ENCODE results near the gene MYT1.
"Not testable (repeated sequence)": the region's sequence is repeated elsewhere in the genome, so short reads cannot be mapped to it uniquely, and the experiment has no call there.

MYT1 gene

GRCh38 chr20:64133951-64134407 is 30.3 kb upstream of the MYT1 start:
- H3K4me3 ChIP-seq (ENCODE audit: low read length): no peak overlapping the region
- TF ChIP-seq ZNF274 (IDR thresholded peaks at IDR 0.05; ENCODE audit: low read depth, low read length): no peak

GRCh38 chr20:64134744-64135143 is 29.5 kb upstream of the MYT1 start:
- not testable (repeated sequence) for H3K4me3 ChIP-seq (ENCODE audit: low read length)

- TF ChIP-seq ZNF274 (IDR thresholded peaks at IDR 0.05; ENCODE audit: low read depth, low read length): no peak
- H3K4me3 ChIP-seq (ENCODE audit: low read length): no peak overlapping the region
Measured at GRCh38 chr20:64136004-64136710, 28.1 kb upstream of the MYT1 start.

DNA sequence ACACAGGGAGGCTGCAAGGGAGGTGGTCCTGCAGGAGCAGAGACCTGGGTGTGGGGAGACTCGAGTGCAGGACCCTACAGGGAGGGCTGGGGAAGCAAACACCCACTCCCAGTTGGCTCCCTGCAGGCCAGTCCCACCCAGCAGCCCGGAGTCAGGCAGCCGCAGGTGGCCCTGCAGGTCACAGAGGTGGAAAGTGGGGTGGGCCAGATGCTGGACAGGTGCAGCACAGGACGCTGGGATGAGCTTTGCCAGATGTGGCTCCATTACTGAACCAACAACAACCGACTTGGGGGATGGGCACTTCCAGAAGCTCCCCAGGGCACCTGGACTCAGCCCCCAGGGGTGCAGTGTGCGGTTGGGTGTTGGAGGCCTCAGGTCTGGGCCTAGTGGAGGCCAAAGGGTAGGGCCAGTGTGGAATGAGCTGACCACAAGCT is 26.6 kb upstream of the MYT1 start:
- H3K4me3 ChIP-seq (ENCODE audit: low read length): no peak overlapping the region
- no peak for TF ChIP-seq ZNF274 (IDR thresholded peaks at IDR 0.05; ENCODE audit: low read depth, low read length)

- no peak overlapping the region for H3K4me3 ChIP-seq (ENCODE audit: low read length)
- no peak for TF ChIP-seq ZNF274 (IDR thresholded peaks at IDR 0.05; ENCODE audit: low read depth, low read length)
Measured at GRCh38 chr20:64138276-64138815, 25.9 kb upstream of the MYT1 start.

GRCh38 chr20:64139199-64140060 is 24.8 kb upstream of the MYT1 start:
- no peak for TF ChIP-seq ZNF274 (IDR thresholded peaks at IDR 0.05; ENCODE audit: low read depth, low read length)
- no peak overlapping the region for H3K4me3 ChIP-seq (ENCODE audit: low read length)

- no peak overlapping the region for H3K4me3 ChIP-seq (ENCODE audit: low read length)
- no peak for TF ChIP-seq ZNF274 (IDR thresholded peaks at IDR 0.05; ENCODE audit: low read depth, low read length)
Measured at GRCh38 chr20:64140061-64140931, 24.0 kb upstream of the MYT1 start.

- no peak for TF ChIP-seq ZNF274 (IDR thresholded peaks at IDR 0.05; ENCODE audit: low read depth, low read length)
- H3K4me3 ChIP-seq (ENCODE audit: low read length): no peak overlapping the region
Measured at GRCh38 chr20:64140956-64141355, 23.3 kb upstream of the MYT1 start.

- no peak overlapping the region for H3K4me3 ChIP-seq (ENCODE audit: low read length)
- no peak for TF ChIP-seq ZNF274 (IDR thresholded peaks at IDR 0.05; ENCODE audit: low read depth, low read length)
Measured at GRCh38 chr20:64142590-64142989, 21.7 kb upstream of the MYT1 start.

GRCh38 chr20:64143018-64143801 is 21.0 kb upstream of the MYT1 start:
- no peak for TF ChIP-seq ZNF274 (IDR thresholded peaks at IDR 0.05; ENCODE audit: low read depth, low read length)
- no peak overlapping the region for H3K4me3 ChIP-seq (ENCODE audit: low read length)

DNA sequence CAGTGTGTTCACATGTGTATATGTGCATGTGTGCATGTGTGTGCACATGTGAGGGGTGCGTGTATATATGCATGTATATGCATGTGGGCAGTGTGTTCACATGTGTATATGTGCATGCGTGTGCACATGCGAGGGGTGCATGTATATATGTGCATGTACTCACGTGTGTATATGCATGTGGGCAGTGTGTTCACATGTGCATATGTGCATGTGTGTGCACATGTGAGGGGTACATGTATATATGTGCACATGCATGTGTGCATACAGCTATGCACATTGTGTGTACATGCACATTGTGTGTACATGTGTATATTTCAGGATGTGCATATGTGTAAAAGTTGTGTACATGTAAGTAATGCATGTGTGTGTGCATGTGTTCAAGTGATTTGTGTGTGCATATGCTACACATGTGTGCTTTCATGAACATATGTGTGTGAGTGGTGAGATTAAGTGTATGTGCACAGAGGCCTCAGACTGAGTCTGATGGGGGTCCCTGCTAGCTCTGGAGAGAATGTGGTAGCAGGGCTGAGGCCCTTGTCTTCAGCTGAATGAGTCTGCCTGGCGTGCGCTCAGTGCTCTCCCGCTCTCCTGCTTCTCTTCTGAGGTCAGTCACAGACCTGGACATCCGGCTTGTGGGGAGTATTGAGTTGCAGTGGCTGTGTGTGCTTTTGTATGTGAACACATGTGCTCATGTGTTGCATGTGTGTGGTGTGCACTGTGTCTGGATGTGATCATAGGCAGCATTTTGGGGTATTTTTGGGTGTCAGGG is 19.9 kb upstream of the MYT1 start:
- TF ChIP-seq ZNF274 (IDR thresholded peaks at IDR 0.05; ENCODE audit: low read depth, low read length): no peak
- no peak overlapping the region for H3K4me3 ChIP-seq (ENCODE audit: low read length)

GRCh38 chr20:64145458-64146300 is 18.6 kb upstream of the MYT1 start:
- H3K4me3 ChIP-seq (ENCODE audit: low read length): no peak overlapping the region
- TF ChIP-seq ZNF274 (IDR thresholded peaks at IDR 0.05; ENCODE audit: low read depth, low read length): no peak

Measured in GM08714 (cell line).